C4-2B (cell line): ENCODE results near the gene F12.

Source experiments
- ZFX ChIP-seq: fragments of 450-650 bp; IDR thresholded peaks from 2 replicates; pipeline ENCODE4 v1.6.1; 2017
- TF ChIP-seq, protein P1 (sequence below): fragments of 450-650 bp; conservative IDR thresholded peaks from 2 replicates; pipeline ENCODE4 v1.5.1; 2017; ENCODE audit warnings: mild to moderate bottlenecking

DNA sequence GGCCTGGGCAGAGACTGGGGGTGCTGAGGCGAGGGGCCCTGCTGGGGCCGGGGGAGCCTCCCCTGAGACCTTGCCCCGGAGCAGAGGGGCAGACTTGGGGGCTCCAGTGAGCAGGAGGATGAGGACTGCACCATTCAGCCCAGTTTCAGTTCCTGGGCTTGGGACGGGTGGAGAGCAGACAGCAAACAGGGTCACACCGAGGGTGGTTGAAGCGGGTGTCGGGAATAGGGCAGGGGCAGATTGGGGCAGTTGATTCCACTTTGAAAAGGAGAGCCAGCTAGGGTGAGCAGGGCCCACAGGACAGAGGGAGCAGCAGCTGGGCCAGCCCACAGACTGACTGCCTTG is 21.6 kb upstream of the F12 start:
- TF ChIP-seq, protein P1, sequence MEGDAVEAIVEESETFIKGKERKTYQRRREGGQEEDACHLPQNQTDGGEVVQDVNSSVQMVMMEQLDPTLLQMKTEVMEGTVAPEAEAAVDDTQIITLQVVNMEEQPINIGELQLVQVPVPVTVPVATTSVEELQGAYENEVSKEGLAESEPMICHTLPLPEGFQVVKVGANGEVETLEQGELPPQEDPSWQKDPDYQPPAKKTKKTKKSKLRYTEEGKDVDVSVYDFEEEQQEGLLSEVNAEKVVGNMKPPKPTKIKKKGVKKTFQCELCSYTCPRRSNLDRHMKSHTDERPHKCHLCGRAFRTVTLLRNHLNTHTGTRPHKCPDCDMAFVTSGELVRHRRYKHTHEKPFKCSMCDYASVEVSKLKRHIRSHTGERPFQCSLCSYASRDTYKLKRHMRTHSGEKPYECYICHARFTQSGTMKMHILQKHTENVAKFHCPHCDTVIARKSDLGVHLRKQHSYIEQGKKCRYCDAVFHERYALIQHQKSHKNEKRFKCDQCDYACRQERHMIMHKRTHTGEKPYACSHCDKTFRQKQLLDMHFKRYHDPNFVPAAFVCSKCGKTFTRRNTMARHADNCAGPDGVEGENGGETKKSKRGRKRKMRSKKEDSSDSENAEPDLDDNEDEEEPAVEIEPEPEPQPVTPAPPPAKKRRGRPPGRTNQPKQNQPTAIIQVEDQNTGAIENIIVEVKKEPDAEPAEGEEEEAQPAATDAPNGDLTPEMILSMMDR, result no peak
- no peak for TF ChIP-seq ZFX
